Fibroblast of lung (primary cell): ENCODE data around the gene ZNF625. TPM values are rescaled to one million over a fixed set of nuclear protein-coding genes. Genes with fewer than 3 reads are reported as not detected.

Experiments
- DNase-seq, 2 donors: peaks; one replicate each; pipeline versions ENCODE4 v3.0.0 to v3.0.0-alpha.2; 2010; ENCODE audit warnings: low read depth in 2 of 2
- H2AFZ ChIP-seq: 2 replicates; pipeline ENCODE4 v1.5.1; 2012; ENCODE audit warnings: low read length, control low read depth, inconsistent platforms
- H3K27ac ChIP-seq: 2 replicates; pipeline ENCODE4 v1.5.1; 2011; ENCODE audit warnings: low read length, control low read depth; ENCODE audit not compliant: insufficient read depth
- H3K27me3 ChIP-seq: 2 replicates; pipeline ENCODE4 v1.5.1; 2011; ENCODE audit warnings: mild to moderate bottlenecking, low read length; ENCODE audit not compliant: control insufficient read depth, insufficient read depth
- H3K36me3 ChIP-seq: 2 replicates; pipeline ENCODE4 v1.5.1; 2011; ENCODE audit warnings: low read length; ENCODE audit not compliant: control insufficient read depth, insufficient read depth
- H3K4me1 ChIP-seq: 2 replicates; pipeline ENCODE4 v1.5.1; 2011; ENCODE audit warnings: low read length; ENCODE audit not compliant: control insufficient read depth, insufficient read depth; ENCODE audit errors: extremely low read depth
- H3K4me2 ChIP-seq: 2 replicates; pipeline ENCODE4 v1.5.1; 2011; ENCODE audit warnings: low read length, control low read depth; ENCODE audit not compliant: insufficient read depth; ENCODE audit errors: extremely low read depth
- H3K4me3 ChIP-seq, 4 experiments: fragments of 200-600 bp in 1 of 4; sonication (generic) in 1 of 4; replicated peaks in 1 of 4; 2 replicates each; pipeline ENCODE4 v1.5.1; 2011 to 2016; ENCODE audit warnings: low read length in 4 of 4, low read depth in 3 of 4, mild to moderate bottlenecking in 3 of 4, control low read depth in 2 of 4, inconsistent platforms in 1 of 4, mixed read lengths in 1 of 4; ENCODE audit not compliant: insufficient read depth in 1 of 4; ENCODE audit errors: control extremely low read depth in 1 of 4
- H3K79me2 ChIP-seq: 2 replicates; pipeline ENCODE4 v1.5.1; 2012; ENCODE audit warnings: mild to moderate bottlenecking, low read length, inconsistent platforms; ENCODE audit not compliant: control insufficient read depth, insufficient read depth
- H3K9ac ChIP-seq: 2 replicates; pipeline ENCODE4 v1.5.1; 2011; ENCODE audit warnings: mild to moderate bottlenecking, low read length, control low read depth; ENCODE audit not compliant: insufficient read depth
- H3K9me3 ChIP-seq: 2 replicates; pipeline ENCODE4 v1.5.1; 2012; ENCODE audit warnings: low read depth, low read length; ENCODE audit not compliant: control insufficient read depth, insufficient read depth
- H4K20me1 ChIP-seq: 2 replicates; pipeline ENCODE4 v1.5.1; 2011; ENCODE audit warnings: low read length; ENCODE audit not compliant: control insufficient read depth, insufficient read depth; ENCODE audit errors: extremely low read depth
- EZH2 ChIP-seq: IDR thresholded peaks from 2 replicates; pipeline ENCODE4 v1.5.1; 2012; ENCODE audit warnings: low read length, control low read depth, mild to moderate bottlenecking; ENCODE audit errors: missing control alignments
- polyA plus RNA-seq, 2 donors: library from polyadenylated mRNA; depleted of rRNA in 1 of 2; stranded (reverse) in 1 of 2; unstranded in 1 of 2; fragments of >200 nt; gene quantifications; 2 replicates each; pipeline ENCODE4 v1.2.1, GENCODE V29; 2011 to 2012; ENCODE audit warnings: missing spikeins in 1 of 2
- total RNA-seq: library from RNA; depleted of rRNA; stranded (reverse); fragments of >200 nt; gene quantifications from 2 replicates; pipeline ENCODE4 v1.2.1, GENCODE V29; 2014
- TF ChIP-seq, protein P1 (sequence below), 2 donors: IDR thresholded peaks in 1 of 2; conservative IDR thresholded peaks in 1 of 2; 1 replicate in 1 of 2; 2 replicates in 1 of 2; pipeline ENCODE4 v1.5.1; 2011 to 2012; ENCODE audit warnings: low read length in 2 of 2, control low read depth in 1 of 2, inconsistent platforms in 1 of 2, low read depth in 1 of 2, mild to moderate bottlenecking in 1 of 2

ZNF625 gene
- total and polyA plus RNA-seq, 2 donors (not counting 1 experiment from before 2014, with no cell fraction given), result 3.7 to 15.0 TPM

DNA sequence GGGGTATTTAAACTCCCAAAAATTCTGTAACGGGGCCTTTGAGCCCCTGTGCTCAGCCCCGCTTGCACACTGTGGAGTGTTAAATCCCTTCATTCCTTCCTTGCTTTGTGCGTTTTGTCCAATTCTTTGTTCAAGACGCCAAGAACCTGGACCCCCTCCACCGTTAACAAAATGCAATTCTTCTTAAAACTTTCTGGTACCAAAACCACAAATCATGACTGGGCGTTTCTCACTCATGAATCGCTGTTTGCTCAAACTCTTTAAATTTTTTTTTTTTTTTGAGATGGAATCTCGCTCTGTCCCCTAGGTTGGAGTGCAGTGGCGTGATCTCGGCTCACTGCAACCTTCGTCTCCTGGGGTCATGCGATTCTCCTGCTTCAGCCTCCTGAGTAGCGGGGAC is 17.3 kb downstream of the ZNF625 start:
- Histone ChIP-seq H3K27ac (peak overlapping the region; percentile 91), H3K79me2 (peaks cover 12% of the 10 kb centered on the region), H2AFZ (no peak overlapping the region), H3K9me3 (no peaks in the 10 kb centered on the region), H3K4me1 (peaks cover 6% of the 10 kb centered on the region), H3K27me3 (no peaks in the 10 kb centered on the region), H3K36me3 (peaks cover 4% of the 10 kb centered on the region), H4K20me1 (no peaks in the 10 kb centered on the region), H3K9ac (peak overlapping the region; percentile 88), H3K4me3 (peak overlapping the region; percentile 61 to 92 (median 82)), H3K4me2 (peak overlapping the region; percentile 77)
- peak in 1 of 2 donors; percentile 36 for DNase-seq
- TF ChIP-seq EZH2, result no peak
- TF ChIP-seq, protein P1, sequence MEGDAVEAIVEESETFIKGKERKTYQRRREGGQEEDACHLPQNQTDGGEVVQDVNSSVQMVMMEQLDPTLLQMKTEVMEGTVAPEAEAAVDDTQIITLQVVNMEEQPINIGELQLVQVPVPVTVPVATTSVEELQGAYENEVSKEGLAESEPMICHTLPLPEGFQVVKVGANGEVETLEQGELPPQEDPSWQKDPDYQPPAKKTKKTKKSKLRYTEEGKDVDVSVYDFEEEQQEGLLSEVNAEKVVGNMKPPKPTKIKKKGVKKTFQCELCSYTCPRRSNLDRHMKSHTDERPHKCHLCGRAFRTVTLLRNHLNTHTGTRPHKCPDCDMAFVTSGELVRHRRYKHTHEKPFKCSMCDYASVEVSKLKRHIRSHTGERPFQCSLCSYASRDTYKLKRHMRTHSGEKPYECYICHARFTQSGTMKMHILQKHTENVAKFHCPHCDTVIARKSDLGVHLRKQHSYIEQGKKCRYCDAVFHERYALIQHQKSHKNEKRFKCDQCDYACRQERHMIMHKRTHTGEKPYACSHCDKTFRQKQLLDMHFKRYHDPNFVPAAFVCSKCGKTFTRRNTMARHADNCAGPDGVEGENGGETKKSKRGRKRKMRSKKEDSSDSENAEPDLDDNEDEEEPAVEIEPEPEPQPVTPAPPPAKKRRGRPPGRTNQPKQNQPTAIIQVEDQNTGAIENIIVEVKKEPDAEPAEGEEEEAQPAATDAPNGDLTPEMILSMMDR (conservative IDR thresholded peaks at IDR 0.05 in 1 of 2, IDR thresholded peaks at IDR 0.05 in 1 of 2; ENCODE audit: low read depth in 1 of 2, low read length in 2 of 2), result no peak

DNA sequence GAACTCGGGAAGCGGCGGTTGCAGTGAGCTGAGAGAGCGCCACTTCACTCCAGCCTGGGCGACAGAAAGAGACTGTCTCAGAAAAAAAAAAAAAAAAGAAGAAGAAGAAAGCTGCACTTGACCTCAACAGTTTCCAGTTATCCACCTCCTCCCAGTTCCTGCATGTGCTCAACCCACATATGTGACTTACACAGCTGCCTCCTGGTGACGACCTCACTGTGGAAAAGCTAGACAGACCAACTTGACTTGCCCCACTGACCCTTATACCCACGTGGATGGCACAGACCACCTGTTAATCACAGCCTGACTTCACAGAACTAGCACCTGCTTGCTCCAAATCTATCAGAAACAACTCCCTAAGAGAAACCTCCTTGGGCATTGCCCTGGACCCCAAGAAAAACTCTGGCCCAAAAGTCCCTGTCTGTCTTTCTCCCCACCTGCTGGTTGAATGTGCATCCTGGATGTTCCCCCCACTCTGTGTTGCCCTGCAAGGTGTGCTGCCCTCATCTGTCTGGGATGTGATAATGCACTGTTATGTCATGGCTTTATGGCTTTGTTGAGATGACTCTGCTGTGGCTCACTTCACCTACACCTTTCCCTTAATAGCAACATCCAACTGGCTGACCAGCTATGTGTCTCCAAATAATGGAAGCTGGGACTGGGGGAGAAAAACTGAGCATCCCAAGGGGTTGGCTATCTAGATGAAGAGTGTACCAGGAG is 19.2 kb downstream of the ZNF625 start:
- no peak overlapping the region for H3K27ac ChIP-seq
- peaks cover 19% of the 10 kb centered on the region for H3K36me3 ChIP-seq

DNA sequence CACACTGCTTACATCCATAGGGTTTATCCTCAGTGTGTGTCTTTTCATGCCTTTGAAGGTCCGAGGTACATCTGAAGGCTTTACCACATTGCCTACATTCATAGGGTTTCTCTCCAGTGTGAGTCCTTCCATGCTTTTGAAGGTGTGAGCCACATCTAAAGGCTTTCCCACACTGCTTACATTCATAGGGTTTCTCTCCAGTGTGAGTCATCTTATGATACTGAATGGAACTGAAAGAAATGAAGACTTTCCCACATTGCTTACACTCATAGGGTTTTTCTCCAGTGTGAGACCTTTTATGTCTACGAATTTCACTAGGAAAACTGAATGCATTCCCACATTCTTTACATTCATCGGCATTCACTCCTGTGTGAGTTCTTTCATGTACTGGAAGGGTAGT is 23.5 kb downstream of the ZNF625 start:
- Histone ChIP-seq H3K4me3 (no peak overlapping the region), H2AFZ (no peak overlapping the region), H3K9ac (no peak overlapping the region), H3K27ac (no peak overlapping the region), H3K79me2 (peaks cover 7% of the 10 kb centered on the region), H4K20me1 (no peaks in the 10 kb centered on the region), H3K27me3 (no peaks in the 10 kb centered on the region), H3K4me2 (no peak overlapping the region), H3K9me3 (peaks cover 12% of the 10 kb centered on the region), H3K4me1 (no peaks in the 10 kb centered on the region), H3K36me3 (peaks cover 19% of the 10 kb centered on the region)
- TF ChIP-seq, protein P1 (conservative IDR thresholded peaks at IDR 0.05 in 1 of 2, IDR thresholded peaks at IDR 0.05 in 1 of 2; ENCODE audit: low read depth in 1 of 2, low read length in 2 of 2), result no peak
- TF ChIP-seq EZH2, result no peak
- DNase-seq, result peak; percentile 23 to 31

More for the DNA sequence above, 19.2 kb downstream of the ZNF625 start:
- Histone ChIP-seq H3K9ac (no peak overlapping the region), H3K27me3 (no peaks in the 10 kb centered on the region), H4K20me1 (no peaks in the 10 kb centered on the region), H3K4me3 (no peak overlapping the region), H3K9me3 (peaks cover 12% of the 10 kb centered on the region), H2AFZ (no peak overlapping the region), H3K79me2 (peaks cover 12% of the 10 kb centered on the region), H3K4me1 (peaks cover 6% of the 10 kb centered on the region), H3K4me2 (no peak overlapping the region)
- TF ChIP-seq, protein P1 (conservative IDR thresholded peaks at IDR 0.05 in 1 of 2, IDR thresholded peaks at IDR 0.05 in 1 of 2; ENCODE audit: low read depth in 1 of 2, low read length in 2 of 2), result no peak
- no peak for TF ChIP-seq EZH2
- DNase-seq, result no peak
